ENCODE results near the gene SELE.
A peak's percentile ranks its signal among the peaks of the same experiment; 100 is the strongest.
"Not testable (repeated sequence)": the region's sequence is repeated elsewhere in the genome, so short reads cannot be mapped to it uniquely, and the experiment has no call there.

SELE gene

DNA sequence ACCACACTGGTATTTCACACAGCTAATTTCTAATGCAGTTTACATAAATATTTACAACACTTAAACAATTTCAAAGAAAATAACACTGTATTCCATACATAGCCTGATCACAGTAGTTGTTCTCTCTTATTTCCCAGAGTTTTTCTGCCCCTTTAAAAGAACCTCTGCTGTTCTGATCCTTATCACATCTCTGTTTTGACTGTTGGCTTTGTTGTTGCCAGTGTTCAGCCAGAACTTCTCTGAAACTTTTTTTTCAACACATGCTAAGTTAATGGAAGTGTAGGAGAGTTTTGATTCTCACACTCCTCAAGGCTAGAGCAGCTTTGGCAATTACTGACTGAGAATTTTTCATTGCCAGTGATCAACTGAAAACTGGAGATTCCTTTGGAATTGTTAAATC, 11.1 kb downstream of the SELE start:
- DNase-seq (ENCODE audit: low read depth), result no peak

DNA sequence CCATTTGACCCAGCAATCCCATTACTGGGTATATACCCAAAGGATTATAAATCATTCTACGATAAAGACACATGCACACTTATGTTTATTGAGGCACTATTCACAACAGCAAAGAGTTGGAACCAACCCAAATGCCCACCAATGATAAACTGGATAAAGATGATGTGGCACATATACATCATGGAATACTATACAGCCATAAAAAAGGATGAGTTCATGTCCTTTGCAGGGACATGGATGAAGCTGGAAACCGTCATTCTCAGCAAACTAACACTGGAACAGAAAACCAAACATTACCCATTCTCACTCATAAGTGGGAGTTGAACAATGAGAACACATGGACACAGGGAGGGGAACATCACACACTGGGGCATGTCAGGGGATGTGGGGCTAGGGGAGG, 18.8 kb downstream of the SELE start:
- not testable (repeated sequence) for DNase-seq (ENCODE audit: low read depth)

- not testable (repeated sequence) for DNase-seq (ENCODE audit: low read depth)
Observed at GRCh38 chr1:169713090-169713489, 20.8 kb downstream of the SELE start.

DNA sequence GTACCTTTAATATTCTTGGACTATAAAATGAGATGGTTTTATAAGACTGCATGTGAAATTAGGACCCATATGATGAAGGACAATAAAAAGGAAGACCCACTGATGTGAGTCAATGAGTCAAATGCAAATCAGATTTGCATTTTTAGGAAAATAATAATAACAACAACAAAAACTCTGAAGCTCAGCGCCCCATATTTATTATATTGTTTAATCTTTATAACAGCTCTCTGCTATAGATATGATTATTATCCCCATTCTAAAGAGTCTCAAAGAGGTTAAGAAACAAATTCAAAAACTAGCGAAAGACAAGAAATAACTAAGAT, 21.6 kb downstream of the SELE start:
- DNase-seq (ENCODE audit: low read depth), result no peak

- peak; percentile 63 for DNase-seq (ENCODE audit: low read depth)
Observed at GRCh38 chr1:169711469-169712308, 22.2 kb downstream of the SELE start, which contains the start of gene SELL. Gene SELL (minus strand): TSS chr1:169711620. CDS start chr1:169711498, 122 bp downstream.

DNA sequence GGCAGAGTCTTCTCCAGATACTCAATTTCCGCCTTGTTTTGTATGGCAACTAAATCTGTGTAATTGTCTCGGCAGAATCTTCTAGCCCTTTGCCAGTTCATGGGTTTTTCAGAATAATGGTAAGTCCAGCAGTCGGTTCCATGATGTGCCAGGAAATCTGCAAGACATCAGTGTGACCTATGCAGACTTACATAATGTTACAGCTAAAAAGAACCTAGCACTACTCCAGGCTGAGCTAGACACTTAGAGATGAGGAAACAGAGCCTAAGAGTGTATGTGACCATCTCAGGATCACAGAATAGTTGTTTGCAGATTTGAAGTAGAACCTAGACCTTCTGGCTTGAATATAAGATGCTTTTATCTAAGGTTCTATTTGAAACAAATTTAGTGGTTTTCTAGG, 25.2 kb downstream of the SELE start:
- DNase-seq (ENCODE audit: low read depth), result no peak

DNA sequence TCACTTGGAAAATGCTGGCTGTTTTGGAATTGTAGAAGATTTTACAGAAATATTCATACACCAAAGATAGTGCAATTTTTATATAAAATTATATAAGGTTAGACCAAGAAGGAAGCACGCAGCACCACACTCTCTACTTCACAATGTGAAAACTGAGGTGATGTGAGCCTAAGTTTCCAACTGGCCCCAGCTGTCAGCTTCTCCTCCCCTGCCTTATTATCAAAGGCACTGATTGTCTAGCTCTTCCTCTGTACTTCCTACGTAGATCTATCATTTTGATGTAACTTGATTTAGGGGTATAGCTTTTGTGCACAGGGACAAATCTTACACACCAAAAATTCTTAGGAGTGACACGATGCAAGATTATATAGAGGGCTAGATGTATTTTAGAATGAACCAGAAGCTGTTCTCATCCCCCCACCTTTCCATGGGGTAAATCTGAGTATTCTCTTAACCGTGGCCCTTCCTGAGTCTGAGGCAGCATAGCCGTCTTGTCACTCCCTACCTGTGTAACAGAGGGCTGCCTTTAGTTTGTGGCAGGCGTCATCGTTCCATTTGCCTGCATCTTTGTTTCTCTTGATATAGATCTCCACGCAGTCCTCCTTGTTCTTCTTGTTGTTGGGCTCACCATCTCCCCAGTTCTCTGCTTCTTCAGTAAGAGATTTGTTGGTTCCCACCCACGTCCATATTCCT, 25.8 kb downstream of the SELE start:
- no peak for DNase-seq (ENCODE audit: low read depth)

- DNase-seq (ENCODE audit: low read depth), result no peak
Observed at GRCh38 chr1:169704797-169705196, 29.1 kb downstream of the SELE start.

DNA sequence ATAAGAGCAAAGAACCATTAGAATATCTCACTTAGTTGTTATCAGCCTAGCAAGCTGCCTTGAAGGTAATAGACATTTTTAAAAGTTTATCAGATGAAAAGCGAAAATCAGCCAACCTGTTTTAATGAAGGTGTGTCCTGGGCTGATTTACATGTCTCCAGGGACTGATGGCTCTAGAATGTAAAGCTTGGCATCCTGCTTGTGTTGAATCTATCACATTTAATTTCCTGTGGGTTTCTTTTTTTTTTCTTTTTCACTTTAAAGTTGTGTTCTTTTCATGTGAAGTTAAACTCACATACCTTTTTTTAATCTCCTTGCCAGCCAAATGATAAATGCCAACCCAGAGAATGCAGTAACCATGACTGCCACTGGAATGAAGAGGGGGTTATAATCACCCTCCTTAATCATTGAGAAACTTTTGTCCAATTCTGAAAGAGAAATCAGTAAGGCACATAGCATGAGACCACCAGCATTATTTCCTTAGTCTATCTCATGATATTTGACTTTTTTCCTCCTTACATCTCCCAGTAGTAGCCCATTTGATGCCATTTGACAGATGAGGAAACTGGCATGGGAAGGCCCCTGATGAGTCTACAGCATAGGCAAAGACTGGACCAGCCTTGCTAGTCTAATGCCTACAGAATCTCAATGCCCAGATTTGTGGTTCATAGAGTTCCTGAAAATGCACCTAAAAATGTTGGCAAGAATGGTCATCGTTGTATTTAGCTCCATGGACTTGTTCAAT, 32.4 kb downstream of the SELE start:
- no peak for DNase-seq (ENCODE audit: low read depth)

GRCh38 chr1:169699707-169700106, 34.2 kb downstream of the SELE start:
- no peak for DNase-seq (ENCODE audit: low read depth)

- DNase-seq (ENCODE audit: low read depth), result no peak
Observed at GRCh38 chr1:169698976-169699375, 34.9 kb downstream of the SELE start.

- no peak for DNase-seq (ENCODE audit: low read depth)
Observed at GRCh38 chr1:169697755-169698154, 36.1 kb downstream of the SELE start.

- no peak for DNase-seq (ENCODE audit: low read depth)
Observed at GRCh38 chr1:169696273-169697100, 37.4 kb downstream of the SELE start.

DNA sequence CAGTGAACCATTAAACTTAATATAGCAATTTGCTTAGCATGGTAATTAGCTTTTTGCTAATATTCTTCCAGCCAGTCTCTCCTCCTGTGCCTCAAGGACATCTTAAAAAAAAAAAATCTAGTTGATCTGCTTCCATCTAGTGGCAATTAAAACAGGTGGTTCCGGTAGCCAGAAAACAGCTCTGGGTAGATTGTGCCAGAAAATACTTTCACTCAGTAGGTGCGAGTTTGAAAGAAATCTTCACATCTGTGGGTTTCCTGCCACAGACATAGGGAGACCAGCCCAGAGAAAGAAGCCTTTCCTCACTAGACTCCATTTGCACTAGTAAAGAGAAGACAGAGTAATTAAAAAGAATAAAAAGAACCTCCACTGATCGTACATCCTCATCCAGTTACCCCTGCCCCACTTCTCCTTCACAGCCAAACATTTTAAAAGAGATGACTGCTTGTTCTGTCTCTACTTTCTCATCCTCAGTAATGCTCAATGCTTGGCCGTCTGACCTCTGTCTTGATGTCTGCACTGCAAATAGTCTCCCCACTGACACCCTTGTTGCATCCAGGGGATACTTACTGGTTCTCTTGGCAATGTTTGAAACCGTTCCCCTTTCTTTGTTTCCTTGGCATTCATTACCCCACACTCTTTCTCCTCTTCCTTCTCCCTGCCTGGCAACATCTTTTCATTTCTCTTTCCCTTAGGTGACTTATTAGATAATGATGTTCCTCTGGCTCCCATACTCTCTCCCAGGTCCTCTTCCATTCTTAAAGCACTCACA, 39.4 kb downstream of the SELE start:
- DNase-seq (ENCODE audit: low read depth), result no peak

GRCh38 chr1:169692756-169693460, 41.0 kb downstream of the SELE start:
- DNase-seq (ENCODE audit: low read depth), result no peak

DNA sequence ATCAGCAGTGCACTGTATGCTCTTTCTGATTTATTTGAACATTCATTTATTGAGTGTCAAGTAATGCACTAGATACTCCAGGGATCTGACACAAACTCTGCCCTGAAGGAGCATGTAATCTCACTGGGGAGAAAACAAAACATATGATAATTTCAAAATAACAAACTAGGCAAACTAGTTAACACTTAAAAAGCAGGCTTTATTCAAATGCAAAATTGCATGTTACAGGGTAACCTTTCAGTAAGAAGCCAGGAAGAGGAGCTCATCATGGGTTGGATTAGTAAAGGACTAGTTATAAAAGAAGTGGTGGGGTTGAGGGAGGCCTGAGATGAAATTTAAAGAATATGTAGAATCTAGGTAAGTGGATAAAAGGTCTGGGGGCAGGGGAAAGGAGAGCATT, 43.4 kb downstream of the SELE start:
- DNase-seq (ENCODE audit: low read depth), result no peak

DNA sequence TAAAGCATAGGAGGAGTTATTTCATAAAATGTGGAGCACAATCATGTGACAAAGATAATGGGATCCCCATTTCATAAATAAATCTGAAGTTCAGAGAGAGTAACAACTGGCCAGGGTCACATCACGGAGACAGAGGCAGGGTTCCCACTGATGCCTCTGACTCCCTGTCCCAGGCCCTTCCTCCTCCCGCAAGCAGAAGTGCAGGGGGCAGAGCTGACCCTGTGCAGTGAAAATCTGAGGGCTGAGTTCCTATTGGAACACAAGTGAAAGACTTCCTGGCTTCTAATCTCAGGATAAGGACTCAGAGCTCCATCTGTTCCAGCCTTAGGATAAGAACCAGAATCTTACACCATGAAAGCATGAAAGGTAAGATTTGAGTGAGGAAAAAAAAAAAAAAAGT, 44.5 kb downstream of the SELE start:
- DNase-seq (ENCODE audit: low read depth), result no peak

DNA sequence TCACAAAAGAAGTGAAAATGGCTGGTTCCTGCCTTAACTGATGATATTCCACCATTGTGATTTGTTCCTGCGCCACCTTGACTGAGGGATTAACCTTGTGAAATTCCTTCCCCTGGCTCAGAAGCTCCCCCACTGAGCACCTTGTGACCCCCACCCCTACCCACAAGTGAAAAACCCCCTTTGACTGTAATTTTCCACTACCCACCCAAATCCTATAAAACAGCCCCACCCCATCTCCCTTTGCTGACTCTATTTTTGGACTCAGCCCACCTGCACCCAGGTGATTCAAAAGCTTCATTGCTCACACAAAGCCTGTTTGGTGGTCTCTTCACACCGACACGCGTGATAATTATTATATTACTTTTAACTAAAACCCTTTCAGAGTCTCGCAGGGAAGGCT, 45.5 kb downstream of the SELE start:
- not testable (repeated sequence) for DNase-seq (ENCODE audit: low read depth)

DNA sequence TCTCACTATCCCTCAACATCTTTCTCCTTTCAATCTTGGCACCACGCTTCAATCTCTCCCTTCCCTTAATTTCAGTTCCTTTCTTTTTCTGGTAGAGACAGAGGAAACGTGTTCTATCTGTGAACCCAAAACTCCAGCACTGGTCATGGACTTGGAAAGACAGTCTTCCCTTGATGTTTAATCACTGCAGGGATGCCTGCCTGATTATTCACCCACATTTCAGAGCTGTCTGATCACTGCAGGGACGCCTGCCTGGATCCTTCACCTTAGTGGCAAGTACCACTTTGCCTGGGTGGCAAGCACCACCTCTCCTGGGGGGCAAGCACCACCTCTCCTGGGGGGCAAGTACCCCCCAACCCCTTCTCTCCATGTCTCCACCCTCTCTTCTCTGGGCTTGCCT, 50.2 kb downstream of the SELE start:
- no peak for DNase-seq (ENCODE audit: low read depth)

DNA sequence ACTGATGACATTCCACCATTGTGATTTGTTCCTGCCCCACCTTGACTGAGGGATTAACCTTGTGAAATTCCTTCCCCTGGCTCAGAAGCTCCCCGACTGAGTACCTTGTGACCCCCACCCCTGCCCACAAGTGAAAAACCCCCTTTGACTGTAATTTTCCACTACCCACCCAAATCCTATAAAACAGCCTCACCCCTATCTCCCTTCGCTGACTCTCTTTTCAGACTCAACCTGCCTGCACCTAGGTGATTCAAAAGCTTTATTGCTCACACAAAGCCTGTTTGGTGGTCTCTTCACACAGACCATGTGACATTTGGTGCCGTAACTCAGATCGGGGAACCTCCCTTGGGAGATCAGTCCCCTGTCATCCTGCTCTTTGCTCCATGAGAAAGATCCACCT, 50.7 kb downstream of the SELE start:
- not testable (repeated sequence) for DNase-seq (ENCODE audit: low read depth)

GRCh38 chr1:169682071-169682470, 51.8 kb downstream of the SELE start:
- no peak for DNase-seq (ENCODE audit: low read depth)
